LNCAP (cell line): ENCODE measurements around the gene NHLRC4.

Source experiments
- CTCF ChIP-seq: fragments of 450-650 bp; IDR thresholded peaks from 2 replicates; pipeline ENCODE4 v1.5.1; 2017; ENCODE audit warnings: mild to moderate bottlenecking

NHLRC4 gene

GRCh38 chr16:534135-534534 lies 32.7 kb upstream of the NHLRC4 start:
- no peak for TF ChIP-seq CTCF

GRCh38 chr16:534856-535445 lies 31.9 kb upstream of the NHLRC4 start:
- TF ChIP-seq CTCF: no peak

GRCh38 chr16:535446-536405 lies 31.1 kb upstream of the NHLRC4 start:
- TF ChIP-seq CTCF: no peak

GRCh38 chr16:536746-537145 lies 30.1 kb upstream of the NHLRC4 start:
- TF ChIP-seq CTCF: no peak

- 0 out of 2 replicates have a peak, but pooled peaks have one; percentile 17 for TF ChIP-seq CTCF
Observed at GRCh38 chr16:537415-538335, 29.1 kb upstream of the NHLRC4 start.

GRCh38 chr16:539901-540530 lies 26.8 kb upstream of the NHLRC4 start:
- TF ChIP-seq CTCF: no peak
